Neural progenitor cell (in vitro differentiated cells): ENCODE results near the gene UBXN2A. TPM values are rescaled to one million over a fixed set of nuclear protein-coding genes. Genes with fewer than 3 reads are reported as not detected.

Experiments used
- DNase-seq: peaks from one replicate; pipeline ENCODE4 v3.0.0-alpha.2; 2016; ENCODE audit warnings: low spot score
- H2AFZ ChIP-seq: fragments of 200-600 bp; sonication (generic); replicated peaks from 2 replicates; pipeline ENCODE4 v1.6.1; 2016; ENCODE audit warnings: antibody characterized with exemption
- H3F3A ChIP-seq: fragments of 200-600 bp; sonication (generic); 2 replicates; pipeline ENCODE4 v1.6.1; 2016; ENCODE audit warnings: antibody characterized with exemption, low read depth
- H3K27ac ChIP-seq: fragments of 200-600 bp; sonication (generic); 2 replicates; pipeline ENCODE4 v1.5.1; 2016; ENCODE audit warnings: mild to moderate bottlenecking
- H3K27me3 ChIP-seq: fragments of 200-600 bp; sonication (generic); 2 replicates; pipeline ENCODE4 v1.6.1; 2016; ENCODE audit warnings: mild to moderate bottlenecking, moderate library complexity
- H3K36me3 ChIP-seq: fragments of 200-600 bp; sonication (generic); 2 replicates; pipeline ENCODE4 v1.5.1; 2016
- H3K4me1 ChIP-seq: fragments of 200-600 bp; sonication (generic); 2 replicates; pipeline ENCODE4 v1.6.1; 2016; ENCODE audit warnings: mixed run types
- H3K4me2 ChIP-seq: fragments of 200-600 bp; sonication (generic); 2 replicates; pipeline ENCODE4 v1.6.1; 2016
- H3K4me3 ChIP-seq: fragments of 200-600 bp; sonication (generic); 2 replicates; pipeline ENCODE4 v1.5.1; 2016
- H3K79me2 ChIP-seq: fragments of 200-600 bp; sonication (generic); 2 replicates; pipeline ENCODE4 v1.6.1; 2016; ENCODE audit warnings: low read depth
- H3K9ac ChIP-seq: fragments of 200-600 bp; sonication (generic); 2 replicates; pipeline ENCODE4 v1.6.1; 2016
- H3K9me3 ChIP-seq: fragments of 200-600 bp; sonication (generic); 2 replicates; pipeline ENCODE4 v1.5.1; 2016; ENCODE audit warnings: low read depth
- H4K20me1 ChIP-seq: fragments of 200-600 bp; sonication (generic); 2 replicates; pipeline ENCODE4 v1.6.1; 2016; ENCODE audit warnings: low read depth
- H3K27ac Mint-ChIP-seq: 3 replicates; pipeline ENCODE4 v1.8.0; 2021; ENCODE audit warnings: mixed read lengths
- H3K27me3 Mint-ChIP-seq: 2 replicates; pipeline ENCODE4 v1.8.0; 2022; ENCODE audit warnings: low read depth, mild to moderate bottlenecking, inconsistent platforms, moderate library complexity, mixed read lengths; ENCODE audit not compliant: insufficient read depth
- H3K36me3 Mint-ChIP-seq: 3 replicates; pipeline ENCODE4 v1.8.0; 2021; ENCODE audit warnings: mixed read lengths
- H3K4me1 Mint-ChIP-seq: 3 replicates; pipeline ENCODE4 v1.8.0; 2021; ENCODE audit warnings: mixed read lengths
- H3K4me3 Mint-ChIP-seq: 3 replicates; pipeline ENCODE4 v1.8.0; 2021; ENCODE audit warnings: mild to moderate bottlenecking, moderate library complexity, mixed read lengths
- H3K9me3 Mint-ChIP-seq: 3 replicates; pipeline ENCODE4 v1.8.0; 2020; ENCODE audit warnings: mixed read lengths
- CTCF ChIP-seq: fragments of 200-600 bp; sonication (generic); IDR thresholded peaks from 2 replicates; pipeline ENCODE4 v1.5.1; 2017; ENCODE audit warnings: antibody characterized with exemption, mild to moderate bottlenecking
- EZH2 ChIP-seq: fragments of 200-600 bp; sonication (generic); IDR thresholded peaks from 2 replicates; pipeline ENCODE4 v1.6.1; 2017; ENCODE audit warnings: antibody characterized with exemption, mild to moderate bottlenecking, moderate library complexity
- EZH2phosphoT487 ChIP-seq: fragments of 200-600 bp; sonication (generic); IDR thresholded peaks from 2 replicates; pipeline ENCODE4 v1.6.1; 2017; ENCODE audit warnings: antibody characterized with exemption
- total RNA-seq: library from RNA; depleted of rRNA; stranded (reverse); fragments of >200 nt; gene quantifications from 2 replicates; pipeline ENCODE4 v1.2.3, GENCODE V29; 2015; ENCODE audit warnings: low replicate concordance

UBXN2A gene
- total RNA-seq, 1 donor from 2014 or later: 24.1 TPM

- Mint-ChIP-seq H3K9me3 (no peaks in the 10 kb centered on the region), H3K36me3 (peaks cover 3% of the 10 kb centered on the region), H3K4me3 (peak overlapping the region; percentile 94), H3K27me3 (peaks cover 3% of the 10 kb centered on the region), H3K27ac (no peak overlapping the region), H3K4me1 (peaks cover 18% of the 10 kb centered on the region)
- Histone ChIP-seq H3K4me3 (no peak overlapping the region), H3K9ac (no peak overlapping the region), H3K79me2 (peaks cover 42% of the 10 kb centered on the region), H3K27me3 (peaks cover 4% of the 10 kb centered on the region), H3K4me1 (peaks cover 9% of the 10 kb centered on the region), H2AFZ (peak overlapping the region; percentile 83), H3K27ac (no peak overlapping the region), H3K9me3 (no peaks in the 10 kb centered on the region), H3F3A (peaks cover 30% of the 10 kb centered on the region), H4K20me1 (no peaks in the 10 kb centered on the region), H3K36me3 (no peaks in the 10 kb centered on the region), H3K4me2 (peak overlapping the region; percentile 69)
- TF ChIP-seq EZH2 (no peak), CTCF (no peak), EZH2phosphoT487 (no peak)
- DNase-seq: no peak
Measured at GRCh38 chr2:24047703-24048033, 107.4 kb downstream of the UBXN2A start.

DNA sequence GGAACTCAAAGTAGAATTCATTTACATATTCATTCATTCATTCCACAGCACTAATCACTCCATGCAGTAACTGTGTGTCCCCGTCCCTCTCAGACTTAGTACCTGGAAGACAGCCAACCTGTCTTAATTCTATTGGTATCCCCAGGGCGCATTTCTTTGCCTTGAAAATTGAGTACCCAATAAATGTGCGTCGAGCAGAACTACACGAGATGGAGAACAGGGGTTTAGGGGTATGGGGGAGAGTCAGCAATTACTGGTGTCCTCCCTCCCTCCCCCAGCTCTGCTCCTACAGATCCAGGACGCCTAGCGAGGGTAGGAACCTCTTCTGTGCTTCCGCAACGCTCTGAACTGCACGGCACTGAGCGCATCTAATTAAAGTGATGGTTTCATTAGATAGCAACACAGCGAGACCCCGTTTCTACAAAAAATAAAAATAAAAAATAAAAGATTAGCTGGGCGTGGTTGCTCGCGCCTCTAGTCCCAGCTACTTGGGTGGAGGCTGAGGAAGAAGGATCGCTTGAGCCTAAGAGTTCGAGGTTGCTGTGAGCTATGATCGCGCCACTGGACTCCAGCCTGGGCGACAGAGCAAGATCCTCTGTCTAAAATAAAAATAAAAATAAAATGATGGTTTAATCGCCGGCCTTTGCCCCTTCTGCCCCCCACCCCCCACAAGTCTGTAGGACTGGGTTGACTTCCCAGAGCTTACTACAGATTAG lies 108.7 kb downstream of the UBXN2A start:
- Histone ChIP-seq H3F3A (peaks cover 30% of the 10 kb centered on the region), H3K4me2 (peak overlapping the region; percentile 83), H2AFZ (peak overlapping the region; percentile 64), H3K27me3 (peaks cover 4% of the 10 kb centered on the region), H3K27ac (no peak overlapping the region), H3K4me1 (peaks cover 9% of the 10 kb centered on the region), H3K9ac (no peak overlapping the region), H3K9me3 (no peaks in the 10 kb centered on the region), H3K4me3 (peak overlapping the region; percentile 69), H4K20me1 (no peaks in the 10 kb centered on the region), H3K79me2 (peaks cover 30% of the 10 kb centered on the region), H3K36me3 (no peaks in the 10 kb centered on the region)
- TF ChIP-seq EZH2 (no peak), CTCF (no peak), EZH2phosphoT487 (no peak)
- no peak overlapping the region for H3K27ac Mint-ChIP-seq
- no peaks in the 10 kb centered on the region for H3K36me3 Mint-ChIP-seq
- peak; percentile 19 for DNase-seq
- H3K9me3 Mint-ChIP-seq: no peaks in the 10 kb centered on the region
- H3K27me3 Mint-ChIP-seq: peaks cover 3% of the 10 kb centered on the region
- H3K4me1 Mint-ChIP-seq: peaks cover 18% of the 10 kb centered on the region
- H3K4me3 Mint-ChIP-seq: no peak overlapping the region

DNA sequence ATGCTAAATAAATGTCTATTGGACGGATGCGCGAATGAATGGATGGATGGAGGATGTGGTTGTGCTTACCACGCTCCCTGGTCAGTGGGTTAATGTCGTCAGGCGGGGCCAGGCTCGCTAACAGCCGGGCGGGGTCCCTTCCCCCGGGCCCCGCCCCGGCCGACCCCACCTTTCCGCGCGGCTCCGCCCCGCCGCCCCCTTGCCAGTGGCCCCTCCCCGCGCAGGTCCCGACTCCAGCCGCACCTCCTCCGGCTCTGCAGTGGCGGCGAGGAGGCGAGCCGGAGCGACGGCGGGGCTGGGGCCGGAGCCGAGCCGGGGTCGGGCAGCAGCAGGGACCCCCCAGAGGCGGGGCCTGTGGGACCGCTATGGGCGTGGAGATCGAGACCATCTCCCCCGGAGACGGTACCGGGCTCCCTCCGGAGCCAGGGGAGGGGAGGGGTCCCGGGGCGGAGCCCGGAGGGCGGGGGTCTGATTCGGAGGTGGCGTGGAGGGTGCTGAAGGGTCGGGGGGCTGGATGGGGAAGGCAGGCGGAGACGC lies 109.3 kb downstream of the UBXN2A start, which contains the start of gene FKBP1B:
Gene FKBP1B (plus strand): TSS at position 257 of the 537 bp plus-strand sequence. CDS start 109 bp downstream, at position 366.
- H3K36me3 ChIP-seq: no peaks in the 10 kb centered on the region
- H3K9me3 Mint-ChIP-seq: no peaks in the 10 kb centered on the region
- no peaks in the 10 kb centered on the region for H3K36me3 Mint-ChIP-seq
- H3K9me3 ChIP-seq: no peaks in the 10 kb centered on the region
- H3K4me3 Mint-ChIP-seq: no peak within 1 kb of the TSS
- peak within 1 kb of the TSS; percentile 29 for H3K9ac ChIP-seq
- H3K4me2 ChIP-seq: peak within 1 kb of the TSS; percentile 83
- peak; percentile 92 for DNase-seq
- peak within 1 kb of the TSS; percentile 69 for H3K4me3 ChIP-seq
- peak within 1 kb of the TSS; percentile 64 for H2AFZ ChIP-seq
- H3K4me1 Mint-ChIP-seq: peaks cover 18% of the 10 kb centered on the region
- H4K20me1 ChIP-seq: no peaks in the 10 kb centered on the region
- H3K27ac Mint-ChIP-seq: no peak within 1 kb of the TSS
- peaks cover 24% of the 10 kb centered on the region for H3K79me2 ChIP-seq
- H3F3A ChIP-seq: peaks cover 30% of the 10 kb centered on the region
- no peak within 1 kb of the TSS for H3K27ac ChIP-seq
- peaks cover 3% of the 10 kb centered on the region for H3K27me3 Mint-ChIP-seq
- TF ChIP-seq EZH2 (no peak), EZH2phosphoT487 (no peak), CTCF (no peak)
- peaks cover 4% of the 10 kb centered on the region for H3K27me3 ChIP-seq
- peaks cover 9% of the 10 kb centered on the region for H3K4me1 ChIP-seq
